ENCODE data around the gene PPA2. TPM values are rescaled to one million over a fixed set of nuclear protein-coding genes. Genes with fewer than 3 reads are reported as not detected.

PPA2 gene
- total RNA-seq, 1 donor from 2014 or later = 27.0 TPM

DNA sequence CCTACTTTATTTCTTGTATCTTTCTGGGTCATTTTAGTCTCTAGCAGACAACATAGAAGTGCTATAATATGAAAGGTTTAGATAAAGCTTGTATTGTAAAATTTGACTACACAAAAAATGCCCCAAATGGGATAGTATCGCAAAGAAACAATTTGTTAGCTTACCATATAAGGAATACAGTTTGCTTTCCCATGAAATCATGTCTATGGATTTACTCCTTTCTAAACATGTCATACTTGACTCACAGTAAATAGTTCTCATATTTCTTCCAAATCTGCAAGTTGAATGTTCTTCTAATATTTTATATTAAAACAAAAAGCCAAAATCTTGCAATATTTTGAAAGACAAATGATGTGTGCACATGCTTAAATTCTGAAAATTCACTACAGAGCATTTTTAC lies 103.9 kb downstream of the PPA2 start:
- TF ChIP-seq, protein P1, sequence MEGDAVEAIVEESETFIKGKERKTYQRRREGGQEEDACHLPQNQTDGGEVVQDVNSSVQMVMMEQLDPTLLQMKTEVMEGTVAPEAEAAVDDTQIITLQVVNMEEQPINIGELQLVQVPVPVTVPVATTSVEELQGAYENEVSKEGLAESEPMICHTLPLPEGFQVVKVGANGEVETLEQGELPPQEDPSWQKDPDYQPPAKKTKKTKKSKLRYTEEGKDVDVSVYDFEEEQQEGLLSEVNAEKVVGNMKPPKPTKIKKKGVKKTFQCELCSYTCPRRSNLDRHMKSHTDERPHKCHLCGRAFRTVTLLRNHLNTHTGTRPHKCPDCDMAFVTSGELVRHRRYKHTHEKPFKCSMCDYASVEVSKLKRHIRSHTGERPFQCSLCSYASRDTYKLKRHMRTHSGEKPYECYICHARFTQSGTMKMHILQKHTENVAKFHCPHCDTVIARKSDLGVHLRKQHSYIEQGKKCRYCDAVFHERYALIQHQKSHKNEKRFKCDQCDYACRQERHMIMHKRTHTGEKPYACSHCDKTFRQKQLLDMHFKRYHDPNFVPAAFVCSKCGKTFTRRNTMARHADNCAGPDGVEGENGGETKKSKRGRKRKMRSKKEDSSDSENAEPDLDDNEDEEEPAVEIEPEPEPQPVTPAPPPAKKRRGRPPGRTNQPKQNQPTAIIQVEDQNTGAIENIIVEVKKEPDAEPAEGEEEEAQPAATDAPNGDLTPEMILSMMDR (IDR thresholded peaks at IDR 0.05; ENCODE audit: partially characterized antibody, unreplicated experiment) = no peak

DNA sequence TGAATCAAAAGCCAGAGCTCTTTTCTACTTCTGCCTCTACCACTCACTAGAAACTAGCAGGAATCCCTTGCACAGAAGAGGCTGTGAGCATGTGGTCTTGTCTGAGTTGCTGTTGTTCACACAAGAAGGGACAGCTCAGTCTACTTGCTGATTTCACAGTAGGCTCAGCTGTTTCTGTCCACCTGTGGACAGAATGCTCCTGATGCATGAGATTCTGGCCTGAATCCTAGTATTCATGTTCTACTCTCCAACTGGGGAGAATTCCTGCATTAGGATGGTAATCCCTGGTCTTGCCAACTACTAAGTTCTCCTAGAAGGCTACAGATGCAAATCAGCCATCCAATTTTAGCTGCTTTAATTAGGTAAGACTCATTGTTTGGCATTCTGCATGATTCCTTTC lies 112.8 kb downstream of the PPA2 start:
- Mint-ChIP-seq H3K9me3 (ENCODE audit: unreplicated experiment) (no peaks in the 10 kb centered on the region), H3K4me1 (ENCODE audit: low read depth, unreplicated experiment) (no peaks in the 10 kb centered on the region), H3K27ac (ENCODE audit: unreplicated experiment) (no peak overlapping the region), H3K27me3 (ENCODE audit: unreplicated experiment) (no peaks in the 10 kb centered on the region), H3K4me3 (ENCODE audit: unreplicated experiment) (no peak overlapping the region), H3K36me3 (ENCODE audit: unreplicated experiment) (peaks cover 8% of the 10 kb centered on the region)
- DNase-seq = no peak
- TF ChIP-seq, protein P1 (IDR thresholded peaks at IDR 0.05; ENCODE audit: partially characterized antibody, unreplicated experiment) = no peak

More for the DNA sequence above, 103.9 kb downstream of the PPA2 start:
- Mint-ChIP-seq H3K9me3 (ENCODE audit: unreplicated experiment) (no peaks in the 10 kb centered on the region), H3K27me3 (ENCODE audit: unreplicated experiment) (no peaks in the 10 kb centered on the region), H3K27ac (ENCODE audit: unreplicated experiment) (no peak overlapping the region), H3K36me3 (ENCODE audit: unreplicated experiment) (peaks cover 23% of the 10 kb centered on the region), H3K4me1 (ENCODE audit: low read depth, unreplicated experiment) (no peaks in the 10 kb centered on the region), H3K4me3 (ENCODE audit: unreplicated experiment) (no peak overlapping the region)
- no peak for DNase-seq

DNA sequence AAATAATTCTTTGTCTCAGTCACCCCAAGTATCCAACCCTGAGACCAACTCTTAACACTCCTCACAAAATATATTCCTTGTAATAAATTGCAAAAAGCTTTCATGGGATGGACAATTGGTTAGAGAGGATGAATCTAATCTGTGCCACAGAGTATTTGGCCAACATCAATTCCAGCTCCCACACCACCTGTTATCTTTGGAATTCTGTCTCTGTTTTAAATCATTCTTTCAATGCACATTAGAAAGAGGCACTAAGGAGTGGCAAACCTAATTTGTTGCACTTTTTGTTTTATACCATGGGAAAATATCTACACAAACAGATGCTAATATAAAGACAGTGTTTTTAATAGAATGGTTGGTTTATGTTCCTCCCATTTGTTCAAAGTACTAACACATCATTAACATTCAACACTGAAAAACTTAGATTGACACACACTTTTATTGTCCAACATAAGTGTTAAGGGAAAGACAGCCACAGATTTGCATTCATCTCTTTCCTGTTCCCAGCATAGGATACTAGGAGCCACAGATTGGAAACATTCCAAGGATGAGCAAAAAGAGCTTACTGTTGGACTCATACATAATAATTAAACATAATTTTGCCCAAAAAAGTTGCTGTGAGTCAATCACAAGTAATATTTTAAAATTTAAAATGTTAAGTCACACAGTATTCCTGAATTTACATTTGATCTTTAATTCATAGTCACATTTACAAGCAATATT lies 116.4 kb downstream of the PPA2 start:
- H3K27ac Mint-ChIP-seq (ENCODE audit: unreplicated experiment) = no peak overlapping the region

DNA sequence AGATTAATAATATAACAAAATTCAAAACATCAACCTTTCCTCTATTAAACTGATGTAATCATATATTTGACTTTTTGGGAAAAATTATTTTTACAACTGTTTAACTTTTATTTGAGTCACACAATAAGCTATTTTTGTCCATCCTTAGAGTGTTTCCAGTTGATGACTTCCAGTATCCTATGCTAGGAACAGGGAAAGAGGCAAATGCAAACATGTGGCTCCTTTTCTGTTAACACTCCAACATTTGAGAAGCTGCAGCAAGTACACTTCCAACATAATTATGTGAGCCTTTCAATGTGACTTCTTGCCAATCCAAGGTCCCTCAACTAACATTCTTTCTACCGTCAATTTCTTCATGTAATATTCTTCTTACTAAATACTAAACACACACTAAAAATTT lies 117.7 kb downstream of the PPA2 start:
- Mint-ChIP-seq H3K4me3 (ENCODE audit: unreplicated experiment) (no peak overlapping the region), H3K9me3 (ENCODE audit: unreplicated experiment) (no peaks in the 10 kb centered on the region), H3K36me3 (ENCODE audit: unreplicated experiment) (no peaks in the 10 kb centered on the region), H3K27ac (ENCODE audit: unreplicated experiment) (no peak overlapping the region), H3K27me3 (ENCODE audit: unreplicated experiment) (no peaks in the 10 kb centered on the region), H3K4me1 (ENCODE audit: low read depth, unreplicated experiment) (peaks cover 6% of the 10 kb centered on the region)
- DNase-seq = no peak
- TF ChIP-seq, protein P1 (IDR thresholded peaks at IDR 0.05; ENCODE audit: partially characterized antibody, unreplicated experiment) = no peak

More for the DNA sequence above, 116.4 kb downstream of the PPA2 start:
- no peaks in the 10 kb centered on the region for H3K27me3 Mint-ChIP-seq (ENCODE audit: unreplicated experiment)
- H3K4me3 Mint-ChIP-seq (ENCODE audit: unreplicated experiment) = no peak overlapping the region
- no peak for DNase-seq
- H3K36me3 Mint-ChIP-seq (ENCODE audit: unreplicated experiment) = no peaks in the 10 kb centered on the region
- TF ChIP-seq, protein P1 (IDR thresholded peaks at IDR 0.05; ENCODE audit: partially characterized antibody, unreplicated experiment) = no peak
- H3K9me3 Mint-ChIP-seq (ENCODE audit: unreplicated experiment) = no peaks in the 10 kb centered on the region
- peaks cover 6% of the 10 kb centered on the region for H3K4me1 Mint-ChIP-seq (ENCODE audit: low read depth, unreplicated experiment)

DNA sequence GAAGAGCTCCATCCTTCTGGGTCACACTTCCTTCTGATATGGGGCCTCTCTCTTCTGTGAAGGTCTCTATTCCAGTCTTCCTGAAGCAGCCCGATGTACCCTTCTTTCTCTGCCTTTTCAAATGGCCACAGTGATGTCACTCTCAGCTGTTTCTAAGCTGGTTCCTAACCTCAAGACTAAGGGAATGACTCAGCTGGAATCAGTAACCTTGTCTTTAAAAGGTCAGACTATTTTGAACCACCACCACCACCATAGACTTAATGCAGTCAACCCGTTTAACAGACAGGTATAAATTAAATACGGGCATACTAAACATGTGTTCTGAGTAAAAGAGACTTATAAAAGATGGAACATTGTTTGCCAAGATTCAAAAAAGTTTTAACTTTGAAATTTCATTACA lies 121.0 kb downstream of the PPA2 start:
- no peak overlapping the region for H3K27ac Mint-ChIP-seq (ENCODE audit: unreplicated experiment)
- DNase-seq = no peak
- H3K4me1 Mint-ChIP-seq (ENCODE audit: low read depth, unreplicated experiment) = peaks cover 6% of the 10 kb centered on the region
- TF ChIP-seq, protein P1 (IDR thresholded peaks at IDR 0.05; ENCODE audit: partially characterized antibody, unreplicated experiment) = no peak
- no peaks in the 10 kb centered on the region for H3K27me3 Mint-ChIP-seq (ENCODE audit: unreplicated experiment)
- no peak overlapping the region for H3K4me3 Mint-ChIP-seq (ENCODE audit: unreplicated experiment)
- no peaks in the 10 kb centered on the region for H3K9me3 Mint-ChIP-seq (ENCODE audit: unreplicated experiment)
- no peaks in the 10 kb centered on the region for H3K36me3 Mint-ChIP-seq (ENCODE audit: unreplicated experiment)
